DND-41 (cell line): ENCODE data around the gene SFRP4.

ENCODE experiments used
- EZH2 ChIP-seq: IDR thresholded peaks from 3 replicates; pipeline ENCODE4 v1.6.1; 2012; ENCODE audit warnings: borderline replicate concordance, low read depth, mild to moderate bottlenecking, moderate library complexity, low read length, inconsistent platforms; ENCODE audit not compliant: severe bottlenecking
- TF ChIP-seq, protein P1 (sequence below): IDR thresholded peaks from 2 replicates; pipeline ENCODE4 v1.5.1; 2012; ENCODE audit warnings: borderline replicate concordance, low read length, moderate library complexity, mild to moderate bottlenecking; ENCODE audit not compliant: poor library complexity, severe bottlenecking; ENCODE audit errors: extremely low read depth

DNA sequence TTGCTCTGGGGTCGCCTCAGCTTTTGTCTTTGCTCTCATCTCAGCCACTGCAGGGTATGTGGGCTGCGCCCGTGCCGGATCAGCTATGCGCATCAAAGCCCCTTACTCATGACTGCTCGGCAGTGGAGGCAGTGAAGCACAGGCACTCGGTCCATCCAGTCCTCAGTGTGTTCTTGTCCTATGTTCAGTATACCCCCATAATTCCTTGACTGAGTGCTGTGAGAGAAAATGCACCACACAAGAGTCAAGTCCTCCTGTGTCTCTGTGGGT is 31.3 kb upstream of the SFRP4 start:
- TF ChIP-seq, protein P1, sequence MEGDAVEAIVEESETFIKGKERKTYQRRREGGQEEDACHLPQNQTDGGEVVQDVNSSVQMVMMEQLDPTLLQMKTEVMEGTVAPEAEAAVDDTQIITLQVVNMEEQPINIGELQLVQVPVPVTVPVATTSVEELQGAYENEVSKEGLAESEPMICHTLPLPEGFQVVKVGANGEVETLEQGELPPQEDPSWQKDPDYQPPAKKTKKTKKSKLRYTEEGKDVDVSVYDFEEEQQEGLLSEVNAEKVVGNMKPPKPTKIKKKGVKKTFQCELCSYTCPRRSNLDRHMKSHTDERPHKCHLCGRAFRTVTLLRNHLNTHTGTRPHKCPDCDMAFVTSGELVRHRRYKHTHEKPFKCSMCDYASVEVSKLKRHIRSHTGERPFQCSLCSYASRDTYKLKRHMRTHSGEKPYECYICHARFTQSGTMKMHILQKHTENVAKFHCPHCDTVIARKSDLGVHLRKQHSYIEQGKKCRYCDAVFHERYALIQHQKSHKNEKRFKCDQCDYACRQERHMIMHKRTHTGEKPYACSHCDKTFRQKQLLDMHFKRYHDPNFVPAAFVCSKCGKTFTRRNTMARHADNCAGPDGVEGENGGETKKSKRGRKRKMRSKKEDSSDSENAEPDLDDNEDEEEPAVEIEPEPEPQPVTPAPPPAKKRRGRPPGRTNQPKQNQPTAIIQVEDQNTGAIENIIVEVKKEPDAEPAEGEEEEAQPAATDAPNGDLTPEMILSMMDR: no peak
- TF ChIP-seq EZH2: no peak
